Measurements from ENCODE around the gene NID1.
"Not testable (repeated sequence)": the region's sequence is repeated elsewhere in the genome, so short reads cannot be mapped to it uniquely, and the experiment has no call there.

NID1 gene

DNA sequence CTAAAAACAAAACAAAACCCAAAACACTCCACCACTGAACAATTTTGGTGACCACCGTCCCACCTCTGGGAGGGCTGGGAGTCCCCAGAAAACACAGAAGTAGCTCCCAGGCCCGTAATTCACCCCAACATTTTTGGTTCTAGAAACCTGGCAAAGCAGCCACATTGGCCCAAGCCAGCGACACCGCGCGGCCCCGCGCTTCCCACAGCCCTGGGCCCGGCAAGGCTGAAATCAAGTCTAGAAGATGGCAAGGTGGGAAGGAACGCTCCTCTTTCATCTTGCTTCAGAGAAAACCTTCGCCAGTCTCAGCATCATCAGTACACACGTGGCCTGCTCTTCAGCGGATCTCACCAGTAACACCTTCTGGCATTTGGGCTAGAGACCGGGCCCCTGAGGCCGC is 35.9 kb upstream of the NID1 start:
- FAIRE-seq, result no peak
- DNase-seq (ENCODE audit: insufficient read length, low spot score), result no peak
- TF ChIP-seq, protein P1, sequence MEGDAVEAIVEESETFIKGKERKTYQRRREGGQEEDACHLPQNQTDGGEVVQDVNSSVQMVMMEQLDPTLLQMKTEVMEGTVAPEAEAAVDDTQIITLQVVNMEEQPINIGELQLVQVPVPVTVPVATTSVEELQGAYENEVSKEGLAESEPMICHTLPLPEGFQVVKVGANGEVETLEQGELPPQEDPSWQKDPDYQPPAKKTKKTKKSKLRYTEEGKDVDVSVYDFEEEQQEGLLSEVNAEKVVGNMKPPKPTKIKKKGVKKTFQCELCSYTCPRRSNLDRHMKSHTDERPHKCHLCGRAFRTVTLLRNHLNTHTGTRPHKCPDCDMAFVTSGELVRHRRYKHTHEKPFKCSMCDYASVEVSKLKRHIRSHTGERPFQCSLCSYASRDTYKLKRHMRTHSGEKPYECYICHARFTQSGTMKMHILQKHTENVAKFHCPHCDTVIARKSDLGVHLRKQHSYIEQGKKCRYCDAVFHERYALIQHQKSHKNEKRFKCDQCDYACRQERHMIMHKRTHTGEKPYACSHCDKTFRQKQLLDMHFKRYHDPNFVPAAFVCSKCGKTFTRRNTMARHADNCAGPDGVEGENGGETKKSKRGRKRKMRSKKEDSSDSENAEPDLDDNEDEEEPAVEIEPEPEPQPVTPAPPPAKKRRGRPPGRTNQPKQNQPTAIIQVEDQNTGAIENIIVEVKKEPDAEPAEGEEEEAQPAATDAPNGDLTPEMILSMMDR (IDR thresholded peaks at IDR 0.05; ENCODE audit: insufficient read depth, missing control alignments), result no peak

DNA sequence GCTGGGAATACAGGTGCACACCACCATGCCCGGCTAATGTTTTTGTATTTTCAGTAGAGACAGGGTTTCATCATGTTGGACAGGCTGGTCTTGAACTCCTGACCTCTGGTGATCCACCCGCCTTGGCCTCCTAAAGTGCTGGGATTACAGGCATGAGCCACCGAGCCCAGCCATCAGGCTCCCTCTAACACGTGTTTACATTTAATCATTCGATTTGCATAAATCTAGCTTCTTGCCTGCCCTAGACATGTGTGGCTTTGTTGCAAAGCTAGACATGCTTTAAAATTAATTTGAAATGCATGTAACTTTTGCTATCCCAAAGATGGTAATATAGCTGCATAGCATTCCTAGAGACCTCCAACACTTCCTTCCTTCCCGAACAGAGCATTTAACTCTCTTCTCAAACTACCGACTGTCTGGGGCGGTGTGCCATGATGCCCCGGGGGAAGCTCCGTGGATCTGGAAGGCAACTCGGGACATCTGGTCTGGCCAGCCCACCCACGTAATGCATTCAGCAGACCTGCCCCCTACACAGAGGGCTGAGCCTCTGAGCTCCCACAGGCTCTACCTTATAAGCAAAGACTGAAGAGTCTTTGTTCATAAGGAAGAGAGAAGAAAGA is 34.6 kb upstream of the NID1 start:
- TF ChIP-seq, protein P1 (IDR thresholded peaks at IDR 0.05; ENCODE audit: insufficient read depth, missing control alignments), result no peak
- DNase-seq (ENCODE audit: insufficient read length, low spot score) (no peak), FAIRE-seq (no peak)

- TF ChIP-seq, protein P1 (IDR thresholded peaks at IDR 0.05; ENCODE audit: insufficient read depth, missing control alignments), result no peak
- DNase-seq (ENCODE audit: insufficient read length, low spot score), result no peak
- FAIRE-seq, result no peak
These were observed 33.4 kb upstream of the NID1 start for GRCh38 chr1:236098267-236098666.

GRCh38 chr1:236096660-236097482 is 32.0 kb upstream of the NID1 start:
- not testable (repeated sequence) for DNase-seq (ENCODE audit: insufficient read length, low spot score); FAIRE-seq

- no peak for FAIRE-seq
- TF ChIP-seq, protein P1 (IDR thresholded peaks at IDR 0.05; ENCODE audit: insufficient read depth, missing control alignments), result no peak
- no peak for DNase-seq (ENCODE audit: insufficient read length, low spot score)
These were observed 31.0 kb upstream of the NID1 start for GRCh38 chr1:236095705-236096520.

DNA sequence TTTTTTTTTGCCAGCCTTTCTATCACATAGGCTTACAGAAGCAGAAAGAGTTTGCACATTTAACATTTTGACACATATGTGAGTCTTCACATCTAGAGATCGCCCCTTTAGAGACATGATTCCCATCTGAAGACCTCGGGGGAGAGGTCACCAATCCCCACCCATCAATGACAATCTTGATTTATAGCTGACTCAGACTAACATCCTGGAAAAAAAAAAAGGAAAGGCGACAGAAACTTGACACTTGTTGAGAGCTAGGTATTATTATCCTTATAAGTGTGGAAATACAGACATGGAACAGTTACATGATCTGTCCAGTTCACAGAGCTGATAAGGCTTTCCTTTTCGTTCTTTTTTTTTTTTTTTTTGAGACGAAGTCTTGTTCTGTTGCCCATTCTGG is 28.0 kb upstream of the NID1 start:
- TF ChIP-seq, protein P1 (IDR thresholded peaks at IDR 0.05; ENCODE audit: insufficient read depth, missing control alignments), result no peak
- no peak for DNase-seq (ENCODE audit: insufficient read length, low spot score)
- FAIRE-seq, result no peak

GRCh38 chr1:236091933-236092318 is 27.0 kb upstream of the NID1 start:
- no peak for FAIRE-seq
- no peak for DNase-seq (ENCODE audit: insufficient read length, low spot score)
- TF ChIP-seq, protein P1 (IDR thresholded peaks at IDR 0.05; ENCODE audit: insufficient read depth, missing control alignments), result no peak

Measured in D721Med (cell line).